ENCODE measurements around the gene PDXDC1. TPM values are rescaled to one million over a fixed set of nuclear protein-coding genes. Genes with fewer than 3 reads are reported as not detected.
"Not testable (repeated sequence)": the region's sequence is repeated elsewhere in the genome, so short reads cannot be mapped to it uniquely, and the experiment has no call there.

PDXDC1 gene

DNA sequence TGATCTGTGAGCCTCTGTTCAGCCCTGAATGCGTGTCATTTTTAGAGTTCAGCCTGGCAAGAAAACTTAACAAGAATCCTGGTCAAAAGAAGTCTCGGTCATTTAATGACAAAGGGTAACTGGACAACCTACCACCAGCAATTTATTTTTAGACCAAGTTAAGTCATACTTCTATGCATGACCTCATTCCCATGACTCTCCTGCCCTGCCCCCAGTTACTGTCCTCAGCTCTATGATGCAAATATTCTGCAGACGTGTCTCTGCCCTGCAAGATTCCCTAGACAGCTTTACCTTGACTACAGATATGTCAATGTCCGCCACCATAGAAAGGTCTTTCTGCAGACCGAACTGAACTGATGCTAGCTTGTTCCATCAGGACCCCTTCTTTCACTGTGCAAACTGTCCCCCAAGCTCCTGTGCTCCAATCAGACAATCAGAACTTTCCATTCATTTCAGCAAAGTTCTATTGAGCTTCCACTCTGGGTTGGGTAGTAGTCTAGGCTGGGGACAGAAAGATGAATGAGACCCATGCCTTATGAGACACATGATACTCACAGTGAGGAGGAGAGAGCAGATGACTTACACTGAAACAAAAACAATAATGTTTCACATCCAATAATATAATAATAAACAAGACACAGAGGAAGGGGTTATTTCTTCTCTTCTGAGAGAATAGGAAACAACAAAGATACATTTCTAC, 194.3 kb downstream of the PDXDC1 start:
- H3K4me2 ChIP-seq (ENCODE audit: low read length); H3K4me1 ChIP-seq (ENCODE audit: control insufficient read depth, insufficient read depth, low read length); H3K9ac ChIP-seq (ENCODE audit: low read depth, low read length); H3K4me3 ChIP-seq (ENCODE audit: low read length); H3K9me3 ChIP-seq (replicated peaks; ENCODE audit: low read length); H3K27me3 ChIP-seq (ENCODE audit: control insufficient read depth, insufficient read depth, low read length); H3K36me3 ChIP-seq (ENCODE audit: insufficient read depth, low read length): not testable (repeated sequence)

DNA sequence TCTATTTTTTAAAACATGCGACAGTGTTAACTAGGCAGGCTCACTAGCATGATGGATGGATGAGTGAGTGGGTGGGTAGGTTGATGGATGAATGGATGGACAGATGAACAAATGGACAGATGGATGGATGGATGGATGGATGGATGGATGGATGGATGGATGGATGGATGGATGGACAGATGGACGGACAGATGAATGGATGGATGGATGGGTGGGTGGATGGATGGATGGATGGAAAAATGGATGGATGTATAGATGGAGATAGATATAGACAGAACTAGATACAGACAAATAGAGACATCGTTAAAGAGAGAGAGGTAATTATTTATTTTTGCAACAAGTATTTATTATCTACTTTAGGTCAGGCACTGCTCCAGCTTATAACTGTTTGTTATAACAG, 205.1 kb downstream of the PDXDC1 start:
- H3K4me2 ChIP-seq (ENCODE audit: low read length); H3K36me3 ChIP-seq (ENCODE audit: insufficient read depth, low read length); H3K9ac ChIP-seq (ENCODE audit: low read depth, low read length); H3K27me3 ChIP-seq (ENCODE audit: control insufficient read depth, insufficient read depth, low read length); H3K4me3 ChIP-seq (ENCODE audit: low read length); H3K9me3 ChIP-seq (replicated peaks; ENCODE audit: low read length); H3K4me1 ChIP-seq (ENCODE audit: control insufficient read depth, insufficient read depth, low read length): not testable (repeated sequence)

DNA sequence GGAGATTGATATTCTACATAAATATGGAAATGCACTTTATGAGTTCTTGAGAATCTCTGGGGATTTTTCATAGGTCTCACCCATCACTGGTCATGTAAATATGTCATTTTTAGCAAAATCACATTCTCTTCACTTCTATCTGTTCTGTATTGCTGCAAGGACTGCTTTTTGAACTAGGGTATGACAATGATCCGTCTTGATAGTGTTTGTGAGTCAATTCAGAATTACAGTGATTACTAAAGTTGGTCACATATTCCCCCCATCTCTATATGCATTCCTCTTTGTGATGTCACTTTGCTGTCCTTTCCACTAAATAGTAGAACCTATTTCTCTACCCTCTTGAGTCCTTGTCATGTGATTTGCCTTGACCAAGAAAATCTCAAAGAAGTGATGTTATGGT, 206.1 kb downstream of the PDXDC1 start:
- not testable (repeated sequence) for H3K4me1 ChIP-seq (ENCODE audit: control insufficient read depth, insufficient read depth, low read length); H3K9ac ChIP-seq (ENCODE audit: low read depth, low read length); H3K4me2 ChIP-seq (ENCODE audit: low read length); H3K27me3 ChIP-seq (ENCODE audit: control insufficient read depth, insufficient read depth, low read length); H3K4me3 ChIP-seq (ENCODE audit: low read length); H3K36me3 ChIP-seq (ENCODE audit: insufficient read depth, low read length); H3K9me3 ChIP-seq (replicated peaks; ENCODE audit: low read length)

DNA sequence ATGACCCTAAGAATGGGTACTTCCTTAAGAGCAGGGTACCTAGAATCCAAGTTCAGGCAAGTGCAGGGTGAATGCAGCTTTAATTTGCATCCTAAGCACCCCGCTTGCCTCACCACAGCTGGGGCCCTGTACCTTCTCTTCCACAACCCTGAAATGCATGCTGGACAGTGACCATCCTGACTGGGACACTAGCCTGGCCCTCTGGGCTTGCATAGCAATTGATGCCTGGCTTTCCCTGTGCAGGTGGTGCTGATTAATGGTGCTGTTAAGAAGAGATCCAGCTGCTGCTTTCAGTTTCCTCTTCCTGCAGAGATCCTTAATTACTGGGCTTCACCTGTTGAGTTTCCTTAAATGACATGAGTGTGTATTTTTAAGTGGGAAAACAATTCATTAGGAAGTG, 209.2 kb downstream of the PDXDC1 start:
- H3K27me3 ChIP-seq (ENCODE audit: control insufficient read depth, insufficient read depth, low read length); H3K9ac ChIP-seq (ENCODE audit: low read depth, low read length); H3K4me3 ChIP-seq (ENCODE audit: low read length); H3K36me3 ChIP-seq (ENCODE audit: insufficient read depth, low read length); H3K4me1 ChIP-seq (ENCODE audit: control insufficient read depth, insufficient read depth, low read length); H3K9me3 ChIP-seq (replicated peaks; ENCODE audit: low read length); H3K4me2 ChIP-seq (ENCODE audit: low read length): not testable (repeated sequence)

Small RNAs within 50 kb of the gene (small RNA-seq; reads per million reads assigned to genes)
- gene AC138932.4 = not detected
- gene MIR1972-1 = not detected
- gene MIR3180-4 = not detected
- not detected for gene MIR6511A1
- not detected for gene MIR6770-1
- gene RF00019 = not detected

All from skeletal muscle satellite cell (primary cell).